ENCODE measurements around the gene IGFL2. TPM values are rescaled to one million over a fixed set of nuclear protein-coding genes. Genes with fewer than 3 reads are reported as not detected.

IGFL2 gene
- total RNA-seq, 1 experiment from 2014 or later, result not detected

DNA sequence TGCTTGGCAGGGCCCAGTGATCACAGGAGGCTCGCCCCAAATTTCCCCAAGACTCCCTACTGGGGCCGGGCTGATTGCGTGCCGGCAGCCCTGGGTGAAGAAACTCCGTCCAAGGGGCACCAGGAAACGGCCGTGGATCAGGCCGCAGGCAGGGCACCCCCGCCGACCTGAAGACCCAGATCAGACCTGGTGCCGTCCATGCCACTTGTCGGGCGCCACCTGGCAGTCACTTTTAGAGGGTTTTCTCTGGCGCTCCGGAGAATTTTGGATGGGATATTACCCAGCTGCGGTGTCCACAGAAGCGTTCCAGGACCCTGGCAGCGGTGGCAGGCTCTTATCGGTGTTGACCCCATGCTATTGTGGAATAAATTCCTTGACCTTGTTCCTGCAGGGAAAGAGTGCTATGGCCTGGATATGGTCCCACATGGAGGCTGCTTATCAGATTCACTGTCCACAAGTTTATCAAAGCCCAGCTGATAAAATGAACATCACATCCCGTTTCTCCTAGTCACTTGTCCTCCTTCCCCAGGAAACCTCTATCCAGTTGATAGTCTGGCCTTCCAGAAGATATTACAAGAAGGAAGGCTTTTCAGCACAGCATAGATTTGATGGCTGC lies 38.2 kb downstream of the IGFL2 start:
- DNase-seq, result no peak
- TF ChIP-seq, protein P1, sequence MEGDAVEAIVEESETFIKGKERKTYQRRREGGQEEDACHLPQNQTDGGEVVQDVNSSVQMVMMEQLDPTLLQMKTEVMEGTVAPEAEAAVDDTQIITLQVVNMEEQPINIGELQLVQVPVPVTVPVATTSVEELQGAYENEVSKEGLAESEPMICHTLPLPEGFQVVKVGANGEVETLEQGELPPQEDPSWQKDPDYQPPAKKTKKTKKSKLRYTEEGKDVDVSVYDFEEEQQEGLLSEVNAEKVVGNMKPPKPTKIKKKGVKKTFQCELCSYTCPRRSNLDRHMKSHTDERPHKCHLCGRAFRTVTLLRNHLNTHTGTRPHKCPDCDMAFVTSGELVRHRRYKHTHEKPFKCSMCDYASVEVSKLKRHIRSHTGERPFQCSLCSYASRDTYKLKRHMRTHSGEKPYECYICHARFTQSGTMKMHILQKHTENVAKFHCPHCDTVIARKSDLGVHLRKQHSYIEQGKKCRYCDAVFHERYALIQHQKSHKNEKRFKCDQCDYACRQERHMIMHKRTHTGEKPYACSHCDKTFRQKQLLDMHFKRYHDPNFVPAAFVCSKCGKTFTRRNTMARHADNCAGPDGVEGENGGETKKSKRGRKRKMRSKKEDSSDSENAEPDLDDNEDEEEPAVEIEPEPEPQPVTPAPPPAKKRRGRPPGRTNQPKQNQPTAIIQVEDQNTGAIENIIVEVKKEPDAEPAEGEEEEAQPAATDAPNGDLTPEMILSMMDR (IDR thresholded peaks at IDR 0.05; ENCODE audit: unreplicated experiment), result no peak
- Mint-ChIP-seq H3K4me1 (ENCODE audit: low read depth, unreplicated experiment) (no peaks in the 10 kb centered on the region), H3K4me3 (ENCODE audit: low read depth, unreplicated experiment) (no peak overlapping the region), H3K27me3 (ENCODE audit: unreplicated experiment) (peaks cover 96% of the 10 kb centered on the region), H3K9me3 (ENCODE audit: low read depth, unreplicated experiment) (no peaks in the 10 kb centered on the region), H3K27ac (ENCODE audit: unreplicated experiment) (no peak overlapping the region), H3K36me3 (ENCODE audit: insufficient read depth, unreplicated experiment) (no peaks in the 10 kb centered on the region)
- CTCF ChIA-PET, result no interaction called here
- BruUV-seq (replicated peaks), result no TSS peak
- intact Hi-C loops (cut with micrococcal nuclease; ENCODE audit: unreplicated experiment), result loop anchor here (10.0 kb wide), 1 partner anchor 161 kb away; the partner anchor contains the start of gene PGLYRP1

DNA sequence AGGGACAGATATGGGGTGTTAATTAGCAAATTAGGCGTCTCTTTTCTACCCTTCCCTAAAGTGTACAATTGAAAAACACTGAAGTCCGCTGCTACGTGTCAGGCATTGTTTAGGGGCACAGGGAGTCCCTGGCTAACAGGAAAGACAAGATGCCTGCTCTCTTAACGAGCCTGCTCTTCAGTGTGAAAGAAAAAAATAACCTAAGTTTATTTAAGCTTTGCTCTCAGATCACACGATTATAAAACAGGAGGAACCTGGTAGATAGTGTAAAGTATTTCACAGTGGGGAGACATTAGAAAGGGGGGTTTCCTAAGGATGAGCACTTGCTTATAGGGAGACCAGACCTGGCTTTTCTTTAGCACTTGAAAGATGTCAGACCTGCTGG lies 38.7 kb downstream of the IGFL2 start:
- no peak overlapping the region for H3K27ac Mint-ChIP-seq (ENCODE audit: unreplicated experiment)

GRCh38 chr19:46189971-46190888 lies 42.2 kb downstream of the IGFL2 start:
- Mint-ChIP-seq H3K4me1 (ENCODE audit: low read depth, unreplicated experiment) (no peaks in the 10 kb centered on the region), H3K9me3 (ENCODE audit: low read depth, unreplicated experiment) (no peaks in the 10 kb centered on the region), H3K27me3 (ENCODE audit: unreplicated experiment) (peaks cover 96% of the 10 kb centered on the region), H3K36me3 (ENCODE audit: insufficient read depth, unreplicated experiment) (peaks cover 5% of the 10 kb centered on the region), H3K27ac (ENCODE audit: unreplicated experiment) (no peak overlapping the region), H3K4me3 (ENCODE audit: low read depth, unreplicated experiment) (no peak overlapping the region)
- CTCF ChIA-PET, result interaction anchor here (0.6 to 2.0 kb wide), 6 partner anchors 64 to 162 kb away, joined by 3 to 18 read pairs (median 10); no protein-coding TSS in a partner anchor
- TF ChIP-seq, protein P1 (IDR thresholded peaks at IDR 0.05; ENCODE audit: unreplicated experiment), result no peak
- intact Hi-C loops (cut with micrococcal nuclease; ENCODE audit: unreplicated experiment), result loop anchor here (1.0 to 10.0 kb wide), 2 partner anchors 108 to 165 kb away; partner anchors contain the start of gene PGLYRP1
- DNase-seq, result no peak
- no TSS peak for BruUV-seq (replicated peaks)

More for the DNA sequence above, 38.7 kb downstream of the IGFL2 start:
- CTCF ChIA-PET, result no interaction called here
- Mint-ChIP-seq H3K36me3 (ENCODE audit: insufficient read depth, unreplicated experiment) (no peaks in the 10 kb centered on the region), H3K4me1 (ENCODE audit: low read depth, unreplicated experiment) (no peaks in the 10 kb centered on the region), H3K9me3 (ENCODE audit: low read depth, unreplicated experiment) (no peaks in the 10 kb centered on the region), H3K4me3 (ENCODE audit: low read depth, unreplicated experiment) (no peak overlapping the region), H3K27me3 (ENCODE audit: unreplicated experiment) (peaks cover 96% of the 10 kb centered on the region)
- intact Hi-C loops (cut with micrococcal nuclease; ENCODE audit: unreplicated experiment), result loop anchor here (10.0 kb wide), 1 partner anchor 162 kb away; the partner anchor contains the start of gene PGLYRP1
- TF ChIP-seq, protein P1 (IDR thresholded peaks at IDR 0.05; ENCODE audit: unreplicated experiment), result no peak
- DNase-seq, result no peak
- no TSS peak for BruUV-seq (replicated peaks)

DNA sequence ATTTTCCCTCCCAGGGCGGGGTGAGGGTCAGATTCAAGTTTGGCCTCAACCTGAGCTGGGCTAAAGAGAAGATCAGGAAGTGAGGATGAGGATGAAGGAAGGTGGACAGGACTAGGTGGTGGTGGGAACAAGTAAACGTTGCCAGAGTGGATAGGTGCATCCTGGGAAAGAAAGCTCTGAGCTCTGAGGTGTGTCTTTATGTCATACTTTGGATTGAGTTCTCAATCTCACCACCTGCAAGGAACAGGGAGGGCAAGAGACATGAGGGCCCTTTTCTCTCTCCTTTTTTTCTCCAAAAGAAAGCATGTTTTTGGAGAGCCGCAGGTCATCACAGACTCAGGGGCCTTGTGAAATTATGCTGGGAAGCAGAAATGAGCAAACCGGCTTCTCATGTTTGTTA lies 43.3 kb downstream of the IGFL2 start:
- Mint-ChIP-seq H3K9me3 (ENCODE audit: low read depth, unreplicated experiment) (no peaks in the 10 kb centered on the region), H3K27ac (ENCODE audit: unreplicated experiment) (no peak overlapping the region), H3K36me3 (ENCODE audit: insufficient read depth, unreplicated experiment) (peaks cover 5% of the 10 kb centered on the region), H3K27me3 (ENCODE audit: unreplicated experiment) (peaks cover 96% of the 10 kb centered on the region), H3K4me3 (ENCODE audit: low read depth, unreplicated experiment) (no peak overlapping the region), H3K4me1 (ENCODE audit: low read depth, unreplicated experiment) (no peaks in the 10 kb centered on the region)
- CTCF ChIA-PET, result interaction anchor here (0.8 kb wide), 1 partner anchor 74 kb away, joined by 4 read pairs; no protein-coding TSS in a partner anchor
- no peak for DNase-seq
- intact Hi-C loops (cut with micrococcal nuclease; ENCODE audit: unreplicated experiment), result no loop called here
- TF ChIP-seq, protein P1 (IDR thresholded peaks at IDR 0.05; ENCODE audit: unreplicated experiment), result no peak
- BruUV-seq (replicated peaks), result no TSS peak
